Astrocyte of the cerebellum (primary cell): Measurements from ENCODE around the gene TARP.

Source experiments
- DNase-seq: peaks from one replicate; pipeline ENCODE4 v3.0.0-alpha.2; 2011; ENCODE audit warnings: low read depth
- H3K4me3 ChIP-seq: 2 replicates; pipeline ENCODE4 v1.5.1; 2011; ENCODE audit warnings: mild to moderate bottlenecking, low read depth, low read length, moderate library complexity
- CTCF ChIP-seq: IDR thresholded peaks from 2 replicates; pipeline ENCODE4 v1.5.1; 2012; ENCODE audit warnings: low read length, low read depth, moderate library complexity, mild to moderate bottlenecking; ENCODE audit errors: missing control alignments
- in situ Hi-C: cut with HindIII; loops from 2 replicates; pipeline ENCODE4 v1.10.0; 2017; ENCODE audit warnings: low sequenced_read_pairs

Gene TARP

GRCh38 chr7:38273286-38273995 lies at the start of gene TARP:
TSS of gene TARP (minus strand) at chr7:38273636.
- TF ChIP-seq CTCF = no peak
- H3K4me3 ChIP-seq = no peak within 1 kb of the TSS
- in situ Hi-C loops = no loop called here
- DNase-seq = no peak

GRCh38 chr7:38323156-38323555 lies 49.7 kb upstream of the TARP start:
- no peak for DNase-seq
- no peak overlapping the region for H3K4me3 ChIP-seq
- no peak for TF ChIP-seq CTCF
- in situ Hi-C loops = loop anchor here (25.0 kb wide), 2 partner anchors 211 to 411 kb away; partner anchors contain the start of genes EPDR1 and SFRP4

- in situ Hi-C loops = loop anchor here (25.0 kb wide), 2 partner anchors 210 to 410 kb away; partner anchors contain the start of genes EPDR1 and SFRP4
- H3K4me3 ChIP-seq = no peak overlapping the region
- no peak for TF ChIP-seq CTCF
- DNase-seq = no peak
Observed at GRCh38 chr7:38322461-38322860, 49.0 kb upstream of the TARP start.

GRCh38 chr7:38321967-38322366 lies 48.5 kb upstream of the TARP start:
- no peak for TF ChIP-seq CTCF
- DNase-seq = no peak
- in situ Hi-C loops = loop anchor here (25.0 kb wide), 2 partner anchors 210 to 410 kb away; partner anchors contain the start of genes EPDR1 and SFRP4
- H3K4me3 ChIP-seq = no peak overlapping the region

DNA sequence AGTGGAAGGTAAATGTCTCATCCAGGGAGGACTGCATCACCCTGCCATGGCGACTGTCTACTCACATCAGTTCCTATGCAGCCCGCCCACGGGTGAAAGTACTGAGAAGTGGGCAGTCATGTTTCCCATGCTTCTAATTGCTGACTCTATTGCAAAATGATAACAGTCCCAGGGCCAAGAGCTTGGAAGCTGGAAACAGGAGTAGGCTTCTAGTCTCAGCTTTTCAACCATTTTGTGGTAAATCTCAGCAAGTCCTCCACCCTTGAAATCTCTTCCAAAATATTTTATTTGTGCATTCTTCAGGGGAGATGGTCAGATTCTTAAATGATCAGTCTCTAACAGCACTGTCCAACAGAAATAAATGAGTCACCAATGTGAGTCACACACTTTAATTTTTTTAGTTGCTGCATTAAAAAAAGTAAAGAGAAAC lies 48.1 kb upstream of the TARP start:
- in situ Hi-C loops = loop anchor here (25.0 kb wide), 2 partner anchors 209 to 409 kb away; partner anchors contain the start of genes EPDR1 and SFRP4
- H3K4me3 ChIP-seq = no peak overlapping the region
- DNase-seq = peak; percentile 67
- TF ChIP-seq CTCF = no peak

DNA sequence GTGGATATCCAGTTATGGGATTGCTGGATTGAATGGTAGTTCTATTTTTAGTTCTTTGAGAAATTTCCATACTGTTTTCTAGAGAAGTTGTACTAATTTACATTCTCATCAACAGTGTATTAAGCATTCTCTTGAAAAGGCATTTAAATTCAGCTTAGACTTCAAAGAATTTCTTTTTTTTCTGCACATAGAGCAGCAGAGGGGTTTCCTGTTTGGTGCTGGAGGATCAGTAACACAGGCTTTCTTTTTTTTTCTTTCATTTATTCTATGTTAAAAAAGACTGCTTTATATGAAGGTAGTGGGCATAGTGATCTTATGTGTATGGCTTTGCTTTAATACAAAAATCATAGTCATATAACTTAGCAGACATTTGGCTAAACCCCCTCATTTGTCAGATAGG lies 47.6 kb upstream of the TARP start:
- DNase-seq = no peak
- in situ Hi-C loops = loop anchor here (25.0 kb wide), 2 partner anchors 209 to 409 kb away; partner anchors contain the start of genes EPDR1 and SFRP4
- TF ChIP-seq CTCF = no peak
- no peak overlapping the region for H3K4me3 ChIP-seq
